Left lung (tissue), 10 donors: ENCODE results near the gene PTPRN2. TPM values are rescaled to one million over a fixed set of nuclear protein-coding genes. Genes with fewer than 3 reads are reported as not detected.

Experiments
- ATAC-seq: fragments of 200-7000 bp; cut with Tn5 transposase; one replicate; pipeline ENCODE4 v1.9.1; 2020; ENCODE audit warnings: moderate library complexity
- DNase-seq, 4 donors: peaks; one replicate each; pipeline ENCODE4 v3.0.0-alpha.2; 2013 to 2020
- H3K27ac ChIP-seq, 2 donors: fragments of 200-600 bp; sonication (generic) in 1 of 2; one replicate each; pipeline versions ENCODE4 v1.5.0 to v1.8.0; 2020 to 2021
- H3K27me3 ChIP-seq, 2 donors: fragments of 200-600 bp; sonication (generic) in 1 of 2; one replicate each; pipeline versions ENCODE4 v1.5.0 to v1.8.0; 2020 to 2021
- H3K36me3 ChIP-seq, 2 donors: fragments of 200-600 bp; sonication (generic) in 1 of 2; one replicate each; pipeline versions ENCODE4 v1.5.0 to v1.8.0; 2020 to 2021
- H3K4me1 ChIP-seq, 2 donors: fragments of 200-600 bp; one replicate each; pipeline ENCODE4 v1.8.0; 2021
- H3K4me3 ChIP-seq, 2 donors: fragments of 200-600 bp; sonication (generic) in 1 of 2; one replicate each; pipeline versions ENCODE4 v1.5.0 to v1.8.0; 2020 to 2021; ENCODE audit warnings: mild to moderate bottlenecking in 1 of 2
- H3K9me3 ChIP-seq, 2 donors: fragments of 200-600 bp; sonication (generic) in 1 of 2; one replicate each; pipeline versions ENCODE4 v1.5.0 to v1.8.0; 2020 to 2021
- CTCF ChIP-seq, 2 donors: fragments of 200-600 bp; sonication (generic) in 1 of 2; IDR thresholded peaks; one replicate each; pipeline versions ENCODE4 v1.5.0 to v1.8.0; 2021; ENCODE audit warnings: antibody characterized with exemption in 2 of 2
- intact Hi-C, 2 donors: fragments of 100-400 bp; cut with DNase I; formaldehyde crosslinking; loops; one replicate each; pipeline versions ENCODE4 v1.11.2 to v1.14.2; 2022
- polyA plus RNA-seq, 6 donors: library from polyadenylated mRNA; unstranded; fragments of 120-200 nt; gene quantifications; one replicate each; pipeline ENCODE4 v1.2.1, GENCODE V29; 2013; ENCODE audit not compliant: insufficient read length in 6 of 6
- total RNA-seq, 2 donors: library from RNA; stranded (reverse); fragmentation: NEBNext Ultra II Directional; extraction: Animal tissue kit (Norgen Biotek cat#: 25700); gene quantifications; one replicate each; pipeline ENCODE4 v1.2.1, GENCODE V29; 2021
- donor health status: DM: no; HTN: yes; CAD: no.
- donor health status: DM: no; HTN: no; CAD: no.

PTPRN2 gene
- total and polyA plus RNA-seq, 8 donors: 4.0 to 7.8 (median 6.8) TPM

DNA sequence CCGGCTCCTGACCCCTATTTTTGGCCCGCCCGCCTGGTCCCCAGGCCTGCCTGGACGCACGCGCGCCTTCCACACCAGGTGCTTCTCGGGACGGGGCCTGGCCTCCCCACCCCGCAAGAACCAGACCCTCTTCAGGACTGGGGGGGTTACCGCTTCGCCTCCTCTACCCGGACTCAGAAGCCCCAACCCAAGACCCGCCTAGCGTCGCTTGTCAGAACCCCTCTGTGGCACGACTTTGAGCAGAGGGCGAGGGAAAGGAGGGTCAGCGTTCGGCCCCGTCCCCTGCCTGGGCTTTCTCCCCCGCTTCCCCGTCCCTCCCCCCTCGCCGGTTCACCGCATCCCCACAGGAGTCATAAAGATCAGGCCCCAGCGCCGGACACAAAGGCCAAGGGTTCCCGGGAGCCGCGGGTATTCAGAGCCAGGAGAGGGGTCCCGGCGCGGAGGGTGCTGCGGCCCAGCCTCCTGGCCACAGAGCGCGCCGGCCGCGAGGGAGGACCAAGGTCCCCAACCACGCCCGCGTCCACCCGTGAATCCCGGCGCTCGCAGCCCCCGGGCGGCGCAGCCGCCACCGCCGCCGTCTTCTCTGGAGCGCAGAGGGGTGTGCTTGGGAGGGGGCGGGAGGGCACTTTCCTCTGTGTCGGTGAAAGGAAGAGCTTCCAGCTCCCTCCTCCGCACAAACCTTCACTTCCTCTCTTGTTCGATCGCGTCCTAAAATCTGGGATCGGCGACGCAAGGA, 898.9 kb downstream of the PTPRN2 start:
- H3K4me1 ChIP-seq: peaks cover 0 to 35% of the 10 kb centered on the region in 2 donors

DNA sequence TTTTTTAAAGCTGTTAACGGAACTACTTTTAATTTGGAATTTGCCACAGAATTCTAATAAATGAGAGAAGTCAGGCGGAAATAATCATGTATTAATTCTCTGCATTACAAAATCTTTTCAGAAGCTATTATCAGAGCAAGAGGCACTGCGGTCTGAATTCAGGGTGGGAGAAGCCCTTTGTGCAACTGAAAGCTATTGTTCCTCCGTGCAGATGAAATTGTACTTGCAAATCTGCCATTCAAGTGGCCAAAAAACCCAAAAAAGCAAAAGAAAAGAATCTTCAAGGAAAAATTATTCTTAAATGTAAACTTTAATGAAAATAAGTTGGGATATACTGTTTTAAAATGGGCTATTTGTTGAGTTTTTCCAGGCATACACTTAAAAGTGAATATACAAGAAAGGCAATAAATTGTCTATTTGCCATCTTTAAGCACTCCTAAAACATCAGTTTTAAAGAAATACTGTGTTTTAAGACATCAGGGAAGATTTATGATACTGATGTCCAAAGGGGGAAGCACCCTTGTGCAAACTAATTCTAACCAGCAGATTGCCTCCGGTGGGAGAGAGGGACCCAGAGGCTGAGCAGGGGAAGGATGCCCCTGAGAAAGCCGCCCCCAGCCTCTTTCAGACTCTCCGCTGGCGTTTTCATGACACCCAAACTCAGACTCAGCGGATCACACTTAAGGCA, 899.6 kb downstream of the PTPRN2 start:
- Histone ChIP-seq H3K4me1 (peaks cover 0 to 33% of the 10 kb centered on the region in 2 donors), H3K36me3 (no peaks in the 10 kb centered on the region), H3K4me3 (no peak overlapping the region), H3K27me3 (peaks cover 95 to 99% of the 10 kb centered on the region in 2 donors), H3K27ac (no peak overlapping the region), H3K9me3 (no peaks in the 10 kb centered on the region)
- TF ChIP-seq CTCF (IDR thresholded peaks at IDR 0.05): no peak
- no peak for ATAC-seq
- intact Hi-C loops: no loop called here
- DNase-seq: peak in 1 of 4 donors; percentile 9

More for the DNA sequence above, 898.9 kb downstream of the PTPRN2 start:
- Histone ChIP-seq H3K36me3 (no peaks in the 10 kb centered on the region), H3K4me3 (no peak overlapping the region), H3K27ac (no peak overlapping the region), H3K9me3 (no peaks in the 10 kb centered on the region), H3K27me3 (peaks cover 95 to 99% of the 10 kb centered on the region in 2 donors)
- intact Hi-C loops: no loop called here
- TF ChIP-seq CTCF (IDR thresholded peaks at IDR 0.05): no peak
- ATAC-seq (no peak), DNase-seq (peak in 2 of 4 donors; percentile 13 to 67)

GRCh38 chr7:157687158-157687557, 900.5 kb downstream of the PTPRN2 start:
- no peak for ATAC-seq
- no peak for TF ChIP-seq CTCF (IDR thresholded peaks at IDR 0.05)
- peaks cover 0 to 30% of the 10 kb centered on the region in 2 donors for H3K4me1 ChIP-seq

DNA sequence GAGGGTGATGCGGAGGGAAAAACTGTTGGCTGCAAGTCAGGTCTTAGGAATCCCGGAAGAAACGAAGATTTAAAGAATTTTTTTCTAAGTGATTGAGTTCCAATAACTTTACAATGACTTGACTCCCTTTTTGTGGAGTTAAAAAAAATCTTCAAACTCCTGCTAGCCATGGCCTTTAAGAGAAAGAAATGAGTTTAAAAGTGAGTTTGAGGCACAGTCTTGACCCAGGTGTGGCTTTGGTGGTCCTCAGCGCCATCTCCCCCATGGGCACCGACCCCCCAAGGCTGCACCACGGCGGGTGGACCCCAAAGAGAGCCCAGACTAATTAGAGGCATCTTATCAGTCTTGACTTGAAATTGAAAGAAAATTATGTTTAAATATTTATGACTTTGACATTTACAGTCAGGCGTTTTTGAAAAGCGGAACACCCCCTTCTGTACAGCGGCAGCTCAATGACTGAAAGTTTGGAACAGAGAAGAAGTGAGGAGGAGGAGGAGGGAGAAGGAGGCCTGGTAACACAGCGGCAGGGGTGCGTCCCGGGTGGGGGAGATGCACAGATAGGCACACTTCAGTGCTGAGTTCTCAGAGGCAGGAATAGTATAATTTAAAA, 901.2 kb downstream of the PTPRN2 start:
- H3K36me3 ChIP-seq: no peaks in the 10 kb centered on the region
- DNase-seq (peak in 1 of 4 donors; percentile 12), ATAC-seq (no peak)
- intact Hi-C loops: no loop called here
- H3K4me3 ChIP-seq: no peak overlapping the region
- peaks cover 93 to 99% of the 10 kb centered on the region in 2 donors for H3K27me3 ChIP-seq
- no peaks in the 10 kb centered on the region for H3K9me3 ChIP-seq
- no peak for TF ChIP-seq CTCF (IDR thresholded peaks at IDR 0.05)
- H3K27ac ChIP-seq: no peak overlapping the region
- peaks cover 0 to 25% of the 10 kb centered on the region in 2 donors for H3K4me1 ChIP-seq

More at GRCh38 chr7:157687158-157687557, 900.5 kb downstream of the PTPRN2 start:
- intact Hi-C loops: no loop called here
- H3K9me3 ChIP-seq: no peaks in the 10 kb centered on the region
- no peak for DNase-seq
- peaks cover 95 to 99% of the 10 kb centered on the region in 2 donors for H3K27me3 ChIP-seq
- no peak overlapping the region for H3K4me3 ChIP-seq
- no peak overlapping the region for H3K27ac ChIP-seq
- no peaks in the 10 kb centered on the region for H3K36me3 ChIP-seq
